DND-41 (cell line): ENCODE data around the gene BEX3.

Source experiments
- ATAC-seq: fragments of 200-7000 bp; cut with Tn5 transposase; 3 replicates; pipeline ENCODE4 v1.9.1; 2021; ENCODE audit warnings: low read depth; ENCODE audit not compliant: insufficient read depth
- DNase-seq: peaks from one replicate; pipeline ENCODE4 v3.0.0-alpha.2; 2020
- H2AFZ ChIP-seq: 2 replicates; pipeline ENCODE4 v1.6.0; 2012; ENCODE audit warnings: low read depth, low read length
- H3K27ac ChIP-seq: 2 replicates; pipeline ENCODE4 v1.5.1; 2012; ENCODE audit warnings: low read length, inconsistent platforms
- H3K27me3 ChIP-seq: fragments of 200-600 bp; sonication (generic); 2 replicates; pipeline ENCODE4 v1.6.0; 2012; ENCODE audit warnings: low read length, mild to moderate bottlenecking, inconsistent platforms; ENCODE audit not compliant: insufficient read depth, poor library complexity
- H3K36me3 ChIP-seq: 2 replicates; pipeline ENCODE4 v1.5.1; 2012; ENCODE audit warnings: low read length, inconsistent platforms; ENCODE audit not compliant: insufficient read depth
- H3K4me1 ChIP-seq: 2 replicates; pipeline ENCODE4 v1.5.1; 2012; ENCODE audit warnings: mild to moderate bottlenecking, low read length; ENCODE audit not compliant: insufficient read depth
- H3K4me2 ChIP-seq: 2 replicates; pipeline ENCODE4 v1.6.0; 2012; ENCODE audit warnings: mild to moderate bottlenecking, moderate library complexity, low read length, inconsistent platforms; ENCODE audit not compliant: insufficient read depth
- H3K4me3 ChIP-seq, 2 experiments: fragments of 200-600 bp in 1 of 2; shearing (Covaris generic) in 1 of 2; 2 replicates each; pipeline ENCODE4 v1.5.1; 2012 to 2016; ENCODE audit warnings: inconsistent platforms in 2 of 2, low read length in 2 of 2, mild to moderate bottlenecking in 2 of 2, low read depth in 1 of 2, moderate library complexity in 1 of 2
- H3K79me2 ChIP-seq: 2 replicates; pipeline ENCODE4 v1.6.0; 2012; ENCODE audit warnings: low read length, inconsistent platforms; ENCODE audit not compliant: insufficient read depth
- H3K9ac ChIP-seq: 2 replicates; pipeline ENCODE4 v1.6.0; 2012; ENCODE audit warnings: low read depth, mild to moderate bottlenecking, inconsistent platforms, low read length, moderate library complexity
- H3K9me3 ChIP-seq: 2 replicates; pipeline ENCODE4 v1.5.1; 2012; ENCODE audit warnings: low read length, moderate library complexity, mild to moderate bottlenecking, inconsistent platforms; ENCODE audit not compliant: insufficient read depth, severe bottlenecking
- H4K20me1 ChIP-seq: 2 replicates; pipeline ENCODE4 v1.6.0; 2012; ENCODE audit warnings: low read length; ENCODE audit not compliant: insufficient read depth
- CTCF ChIP-seq: IDR thresholded peaks from 2 replicates; pipeline ENCODE4 v1.5.1; 2012; ENCODE audit warnings: borderline replicate concordance, low read length, moderate library complexity, mild to moderate bottlenecking; ENCODE audit not compliant: poor library complexity, severe bottlenecking; ENCODE audit errors: extremely low read depth
- EZH2 ChIP-seq: IDR thresholded peaks from 3 replicates; pipeline ENCODE4 v1.6.1; 2012; ENCODE audit warnings: borderline replicate concordance, low read depth, mild to moderate bottlenecking, moderate library complexity, low read length, inconsistent platforms; ENCODE audit not compliant: severe bottlenecking

The BEX3 gene

GRCh38 chrX:103360092-103360491, 16.2 kb upstream of the BEX3 start:
- DNase-seq (no peak), ATAC-seq (no peak)
- peaks cover 4% of the 10 kb centered on the region; the same call in 1 of the 2 replicates for H3K79me2 ChIP-seq
- H3K9me3 ChIP-seq = no peaks in the 10 kb centered on the region
- H3K27ac ChIP-seq = no peak overlapping the region
- H3K27me3 ChIP-seq = no peaks in the 10 kb centered on the region
- no peaks in the 10 kb centered on the region for H4K20me1 ChIP-seq
- no peak overlapping the region for H3K4me2 ChIP-seq
- TF ChIP-seq CTCF (no peak), EZH2 (no peak)
- 0 out of 2 replicates have a peak, but pooled peaks cover 5% of the 10 kb centered on the region for H3K36me3 ChIP-seq
- H2AFZ ChIP-seq = no peak overlapping the region
- no peak overlapping the region for H3K9ac ChIP-seq
- H3K4me1 ChIP-seq = peaks cover 14% of the 10 kb centered on the region
- no peak overlapping the region for H3K4me3 ChIP-seq

GRCh38 chrX:103360916-103361315, 15.4 kb upstream of the BEX3 start:
- Histone ChIP-seq H3K9ac (no peak overlapping the region), H3K36me3 (0 out of 2 replicates have a peak, but pooled peaks cover 5% of the 10 kb centered on the region), H3K27ac (no peak overlapping the region), H3K79me2 (peaks cover 4% of the 10 kb centered on the region; the same call in 1 of the 2 replicates), H3K4me3 (no peak overlapping the region), H4K20me1 (no peaks in the 10 kb centered on the region), H3K4me2 (no peak overlapping the region), H2AFZ (no peak overlapping the region), H3K27me3 (no peaks in the 10 kb centered on the region), H3K4me1 (peaks cover 10% of the 10 kb centered on the region), H3K9me3 (no peaks in the 10 kb centered on the region)
- no peak for ATAC-seq
- DNase-seq = no peak
- no peak for TF ChIP-seq CTCF
- TF ChIP-seq EZH2 = no peak

- H3K27me3 ChIP-seq = no peaks in the 10 kb centered on the region
- no peaks in the 10 kb centered on the region for H4K20me1 ChIP-seq
- DNase-seq (no peak), ATAC-seq (no peak)
- TF ChIP-seq CTCF (no peak), EZH2 (no peak)
- peaks cover 7% of the 10 kb centered on the region for H3K4me1 ChIP-seq
- H2AFZ ChIP-seq = no peak overlapping the region
- no peak overlapping the region for H3K4me2 ChIP-seq
- 0 out of 2 replicates have a peak, but pooled peaks cover 5% of the 10 kb centered on the region for H3K36me3 ChIP-seq
- H3K4me3 ChIP-seq = no peak overlapping the region
- H3K27ac ChIP-seq = no peak overlapping the region
- 0 out of 2 replicates have a peak, but pooled peaks cover under 1% of the 10 kb centered on the region for H3K79me2 ChIP-seq
- no peaks in the 10 kb centered on the region for H3K9me3 ChIP-seq
- no peak overlapping the region for H3K9ac ChIP-seq
These were observed 14.5 kb upstream of the BEX3 start for GRCh38 chrX:103361798-103362197.

- no peak overlapping the region for H3K4me3 ChIP-seq
- H3K4me1 ChIP-seq = peaks cover 2% of the 10 kb centered on the region
- no peak overlapping the region for H3K27ac ChIP-seq
- H4K20me1 ChIP-seq = no peaks in the 10 kb centered on the region
- no peaks in the 10 kb centered on the region for H3K9me3 ChIP-seq
- ATAC-seq = no peak
- no peak overlapping the region for H3K4me2 ChIP-seq
- no peak overlapping the region for H3K9ac ChIP-seq
- H3K36me3 ChIP-seq = 0 out of 2 replicates have a peak, but pooled peaks cover 5% of the 10 kb centered on the region
- H3K27me3 ChIP-seq = no peaks in the 10 kb centered on the region
- no peaks in the 10 kb centered on the region for H3K79me2 ChIP-seq
- no peak overlapping the region for H2AFZ ChIP-seq
- TF ChIP-seq EZH2 (no peak), CTCF (no peak)
- no peak for DNase-seq
These were observed 13.9 kb upstream of the BEX3 start for GRCh38 chrX:103362474-103362873.
